GM12878 (cell line): ENCODE results near the gene CLTRN. TPM values are rescaled to one million over a fixed set of nuclear protein-coding genes. Genes with fewer than 3 reads are reported as not detected.

Experiments
- ATAC-seq: fragments of 200-7000 bp; cut with Tn5 transposase; 3 replicates; pipeline ENCODE4 v1.9.1; 2020; ENCODE audit warnings: mild to moderate bottlenecking, moderate library complexity
- BruUV-seq: library from RNA; stranded (reverse); fragments of 400-500 nt; replicated peaks from 2 replicates; lab custom pipeline; 2021; lab: Mats Ljungman, UMichigan
- CTCF ChIA-PET: fragments of 300-600 bp; sonication (Branson Sonifier 250); formaldehyde crosslinking; extraction: SDS; loops from one replicate; lab custom pipeline; 2021; ENCODE audit warnings: inconsistent platforms; lab: Yijun Ruan, JAX
- POLR2A ChIA-PET: fragments of 350-600 bp; formaldehyde crosslinking; extraction: SDS; loops from one replicate; lab custom pipeline; 2021; ENCODE audit warnings: inconsistent platforms; lab: Charles Lee
- RAD21 ChIA-PET: fragments of 300-600 bp; sonication (Branson Sonifier 250); formaldehyde crosslinking; loops from one replicate; lab custom pipeline; 2023; ENCODE audit warnings: antibody characterized with exemption; ENCODE audit not compliant: unreplicated experiment; lab: Charles Lee
- SMC1A ChIA-PET: fragments of 300-600 bp; sonication (Branson Sonifier 250); formaldehyde crosslinking; loops from one replicate; lab custom pipeline; 2023; ENCODE audit not compliant: unreplicated experiment, uncharacterized antibody; lab: Charles Lee
- DNase-seq: peaks from one replicate; pipeline ENCODE4 v3.0.0-alpha.2; 2011; ENCODE audit warnings: low read depth, low spot score
- FAIRE-seq: peaks from 3 replicates; lab custom pipeline; 2011; peaks lifted over from hg19 to GRCh38; lab: Jason Lieb, UNC
- H2AFZ ChIP-seq: 2 replicates; pipeline ENCODE4 v1.6.0; 2011; ENCODE audit warnings: low read depth, low read length, control low read depth; ENCODE audit not compliant: control insufficient read depth
- H3K27ac ChIP-seq: 2 replicates; pipeline ENCODE4 v1.5.1; 2011; ENCODE audit warnings: control low read depth; ENCODE audit not compliant: control insufficient read depth, insufficient read depth
- H3K27me3 ChIP-seq, 2 experiments: replicated peaks in 1 of 2; 2 replicates each; pipeline versions ENCODE4 v1.6.0 to v1.6.1; 2011; ENCODE audit warnings: low read length in 1 of 2; ENCODE audit not compliant: control insufficient read depth in 2 of 2, insufficient read depth in 2 of 2
- H3K36me3 ChIP-seq, 2 experiments: 2 replicates each; pipeline ENCODE4 v1.5.1; 2011; ENCODE audit warnings: low read length in 1 of 2; ENCODE audit not compliant: control insufficient read depth in 2 of 2, insufficient read depth in 2 of 2
- H3K4me1 ChIP-seq: 2 replicates; pipeline ENCODE4 v1.6.1; 2011; ENCODE audit warnings: mild to moderate bottlenecking, low read length, moderate library complexity, mixed read lengths; ENCODE audit not compliant: control insufficient read depth, insufficient read depth
- H3K4me2 ChIP-seq: 2 replicates; pipeline ENCODE4 v1.6.0; 2011; ENCODE audit warnings: control low read depth; ENCODE audit not compliant: control insufficient read depth, insufficient read depth
- H3K4me3 ChIP-seq: fragments of 200-600 bp; sonication (generic); 2 replicates; pipeline ENCODE4 v1.5.1; 2016
- H3K79me2 ChIP-seq: 2 replicates; pipeline ENCODE4 v1.6.0; 2011; ENCODE audit warnings: low read length; ENCODE audit not compliant: control insufficient read depth, insufficient read depth
- H3K9ac ChIP-seq: 2 replicates; pipeline ENCODE4 v1.8.0; 2011; ENCODE audit warnings: low read length, control low read depth, mixed read lengths; ENCODE audit not compliant: control insufficient read depth, insufficient read depth
- H3K9me3 ChIP-seq: replicated peaks from 3 replicates; pipeline ENCODE4 v1.5.1; 2011; ENCODE audit warnings: mild to moderate bottlenecking, low read length; ENCODE audit not compliant: control insufficient read depth, insufficient read depth
- H4K20me1 ChIP-seq: 2 replicates; pipeline ENCODE4 v1.6.0; 2011; ENCODE audit not compliant: control insufficient read depth, insufficient read depth
- BACH1 ChIP-seq: fragments of 450-650 bp; IDR thresholded peaks from 2 replicates; pipeline ENCODE4 v1.6.1; 2017; ENCODE audit warnings: mild to moderate bottlenecking, borderline replicate concordance
- CTCF ChIP-seq, 3 experiments: IDR thresholded peaks in 2 of 3; conservative IDR thresholded peaks in 1 of 3; 2 replicates each; pipeline ENCODE4 v1.5.1; 2011; ENCODE audit warnings: low read depth in 3 of 3, low read length in 3 of 3, mild to moderate bottlenecking in 3 of 3, control low read depth in 2 of 3, moderate library complexity in 2 of 3, inconsistent platforms in 1 of 3, mixed read lengths in 1 of 3; ENCODE audit not compliant: control insufficient read depth in 2 of 3, insufficient read depth in 1 of 3; ENCODE audit errors: extremely low read depth in 1 of 3
- FOXK2 ChIP-seq: fragments of 450-650 bp; IDR thresholded peaks from 2 replicates; pipeline ENCODE4 v1.6.1; 2017; ENCODE audit warnings: mild to moderate bottlenecking, moderate library complexity
- JUND ChIP-seq: IDR thresholded peaks from 2 replicates; pipeline ENCODE4 v1.6.1; 2012; ENCODE audit warnings: low read depth, mild to moderate bottlenecking, low read length, improper control_type of control experiment, moderate library complexity
- KDM1A ChIP-seq: fragments of 200-600 bp; sonication (generic); IDR thresholded peaks from 2 replicates; pipeline ENCODE4 v1.6.1; 2016; ENCODE audit warnings: borderline replicate concordance
- NR2C2 ChIP-seq: IDR thresholded peaks from 2 replicates; pipeline ENCODE4 v1.6.1; 2011; ENCODE audit warnings: borderline replicate concordance, low read depth; ENCODE audit not compliant: control insufficient read depth, insufficient read length
- NRF1 ChIP-seq: conservative IDR thresholded peaks from 2 replicates; pipeline ENCODE4 v1.6.1; 2011; ENCODE audit warnings: mild to moderate bottlenecking, low read depth, low read length, improper control_type of control experiment
- PBX3 ChIP-seq: IDR thresholded peaks from 2 replicates; pipeline ENCODE4 v1.6.1; 2011; ENCODE audit warnings: mild to moderate bottlenecking, low read depth, low read length, moderate library complexity; ENCODE audit not compliant: insufficient replicate concordance
- PKNOX1 ChIP-seq: fragments of 450-650 bp; IDR thresholded peaks from 2 replicates; pipeline ENCODE4 v1.6.1; 2016; ENCODE audit warnings: mild to moderate bottlenecking
- RAD21 ChIP-seq: IDR thresholded peaks from 2 replicates; pipeline ENCODE4 v1.6.1; 2011; ENCODE audit warnings: mild to moderate bottlenecking, low read depth, low read length, moderate library complexity; ENCODE audit not compliant: insufficient read depth
- RAD51 ChIP-seq: fragments of 450-650 bp; IDR thresholded peaks from 2 replicates; pipeline ENCODE4 v1.6.1; 2016; ENCODE audit warnings: moderate library complexity, mild to moderate bottlenecking, inconsistent platforms
- SIN3A ChIP-seq: IDR thresholded peaks from 2 replicates; pipeline ENCODE4 v1.6.1; 2012; ENCODE audit warnings: low read depth, low read length, improper control_type of control experiment
- SMAD5 ChIP-seq: IDR thresholded peaks from 2 replicates; pipeline ENCODE4 v1.6.1; 2016; ENCODE audit warnings: antibody characterized with exemption, low read depth
- SMC3 ChIP-seq: IDR thresholded peaks from 2 replicates; pipeline ENCODE4 v1.6.1; 2011; ENCODE audit warnings: low read length, improper control_type of control experiment, borderline replicate concordance
- YY1 ChIP-seq: IDR thresholded peaks from 2 replicates; pipeline ENCODE4 v1.6.1; 2011; ENCODE audit warnings: low read depth, mild to moderate bottlenecking, low read length
- ZNF622 ChIP-seq: fragments of 450-650 bp; IDR thresholded peaks from 2 replicates; pipeline ENCODE4 v1.6.1; 2017; ENCODE audit warnings: mild to moderate bottlenecking, inconsistent platforms
- WGBS: methylation state at CpG from one replicate; pipeline ENCODE4 v1.1.6; 2016; ENCODE audit warnings: low lambda C conversion rate; ENCODE audit not compliant: insufficient replicate concordance, insufficient coverage; ENCODE audit errors: missing lambda C conversion rate; 5-methylcytosine and 5-hydroxymethylcytosine counted together
- in situ Hi-C: fragments of 300-500 bp; cut with MboI; formaldehyde crosslinking; loops from 9 replicates; pipeline ENCODE4 v1.14.3; 2018; ENCODE audit warnings: mixed read lengths
- intact Hi-C: fragments of 100-400 bp; cut with micrococcal nuclease; formaldehyde crosslinking; loops from one replicate; pipeline ENCODE4 v1.14.2; 2022; ENCODE audit not compliant: unreplicated experiment
- polyA plus RNA-seq, 11 experiments: library from polyadenylated mRNA; depleted of rRNA in 4 of 11; unstranded in 6 of 11; stranded (reverse) in 5 of 11; fragments of >200 nt; fragmentation: Nextera tagmentation in 4 of 11; fragmentation: Illumina TruSeq in 1 of 11; extraction: Ambion mirVana in 4 of 11; extraction: Trizol in 1 of 11; gene quantifications; 1 replicate in 1 of 11; 2 replicates in 10 of 11; pipeline versions ENCODE4 v1.2.1 to v1.2.3, GENCODE V29; 2011 to 2016; ENCODE audit warnings: inconsistent platforms in 2 of 11, missing spikeins in 2 of 11, low read depth in 1 of 11
- total RNA-seq, 4 experiments: library from RNA; depleted of rRNA in 3 of 4; stranded (reverse); fragments of >200 nt in 3 of 4; fragmentation: Illumina TruSeq in 1 of 4; extraction: Trizol in 1 of 4; gene quantifications; 2 replicates each; pipeline versions ENCODE4 v1.2.1 to v1.2.3, GENCODE V29; 2013 to 2021

Gene CLTRN
- total and polyA plus RNA-seq, 10 of the 15 experiments (the other 5 are each of a cell fraction or from before 2014, with no cell fraction given): 0.13 to 0.75 (median 0.27) TPM; not detected in 1

GRCh38 chrX:15686818-15687685 lies 22.4 kb upstream of the CLTRN start:
- H4K20me1 ChIP-seq: no peaks in the 10 kb centered on the region
- H3K4me3 ChIP-seq: no peak overlapping the region
- ChIA-PET CTCF (interaction anchor here (0.7 kb wide), 1 partner anchor 95 kb away, joined by 3 read pairs; no protein-coding TSS in a partner anchor), RAD21 (interaction anchor here (1.7 kb wide), 1 partner anchor 13 kb away, joined by 3 read pairs; no protein-coding TSS in a partner anchor), POLR2A (no interaction called here), SMC1A (interaction anchor here (0.6 to 1.2 kb wide), 3 partner anchors 95 to 525 kb away, joined by 3 to 4 read pairs (median 3); no protein-coding TSS in a partner anchor)
- FAIRE-seq: peak; percentile 85
- no peaks in the 10 kb centered on the region; a peak in 1 of 4 replicates for H3K36me3 ChIP-seq
- no peaks in the 10 kb centered on the region for H3K27me3 ChIP-seq
- peak; percentile 97 for ATAC-seq
- in situ Hi-C loops (loop anchor here (10.0 kb wide), 1 partner anchor 1018 kb away; no protein-coding TSS in a partner anchor), intact Hi-C loops (loop anchor here (1.0 to 10.0 kb wide), 5 partner anchors 158 to 758 kb away; partner anchors contain the start of gene GRPR)
- no peaks in the 10 kb centered on the region; the same call in 2 of the 3 replicates for H3K9me3 ChIP-seq
- DNase-seq: peak; percentile 34
- no peaks in the 10 kb centered on the region for H3K4me1 ChIP-seq
- BruUV-seq: no TSS peak
- H3K9ac ChIP-seq: no peak overlapping the region
- no peaks in the 10 kb centered on the region; the same call in 1 of the 2 replicates for H3K79me2 ChIP-seq
- TF ChIP-seq BACH1 (no peak), PBX3 (peak; percentile 67), SMAD5 (no peak), YY1 (peak; percentile 61; the same call in 1 of the 2 replicates), NRF1 (no peak), SMC3 (peak; percentile 66), RAD51 (no peak), PKNOX1 (peak; percentile 76), SIN3A (0 out of 2 replicates have a peak, but pooled peaks have one; percentile 50), RAD21 (peak; percentile 74), KDM1A (no peak), FOXK2 (no peak), CTCF (IDR thresholded peaks at IDR 0.05 in 2 of 3, conservative IDR thresholded peaks at IDR 0.05 in 1 of 3; ENCODE audit: control insufficient read depth in 2 of 3, extremely low read depth in 1 of 3, insufficient read depth in 1 of 3, low read depth in 3 of 3, low read length in 3 of 3) (peak; percentile 85), NR2C2 (no peak), ZNF622 (no peak), JUND (no peak)
- no peak overlapping the region for H3K4me2 ChIP-seq
- H3K27ac ChIP-seq: no peak overlapping the region
- 33% methylated on average over 6 of the region's 6 CpGs for WGBS
- no peak overlapping the region for H2AFZ ChIP-seq
